CD4-positive, alpha-beta T cell treated with Interferon alpha-2 for 1 hour (primary cell): ENCODE results near the gene POR.

Experiments used
- DNase-seq, 2 donors: peaks; one replicate each; pipeline ENCODE4 v3.0.0-alpha.2; 2020 to 2022

Gene POR

GRCh38 chr7:75916685-75917634 lies 2.0 kb downstream of the POR start:
- DNase-seq, result no peak

- no peak for DNase-seq
Measured at GRCh38 chr7:75920431-75921161, 5.6 kb downstream of the POR start.

GRCh38 chr7:75921479-75921878 lies 6.5 kb downstream of the POR start:
- no peak for DNase-seq

- DNase-seq, result no peak
Measured at GRCh38 chr7:75922966-75923603, 8.1 kb downstream of the POR start.

- no peak for DNase-seq
Measured at GRCh38 chr7:75924256-75924655, 9.3 kb downstream of the POR start.

- no peak for DNase-seq
Measured at GRCh38 chr7:75924889-75925288, 9.9 kb downstream of the POR start.

- no peak for DNase-seq
Measured at GRCh38 chr7:75925717-75926435, 10.9 kb downstream of the POR start.

GRCh38 chr7:75928568-75928914 lies 13.6 kb downstream of the POR start:
- peak; percentile 5 to 22 for DNase-seq

- DNase-seq, result no peak
Measured at GRCh38 chr7:75931680-75932079, 16.7 kb downstream of the POR start.

GRCh38 chr7:75937958-75938786 lies 23.2 kb downstream of the POR start:
- DNase-seq, result peak in 1 of 2 donors; percentile 35

GRCh38 chr7:75938921-75939320 lies 24.0 kb downstream of the POR start:
- DNase-seq, result no peak

- DNase-seq, result no peak
Measured at GRCh38 chr7:75943864-75944263, 28.9 kb downstream of the POR start.

- DNase-seq, result no peak
Measured at GRCh38 chr7:75944507-75944906, 29.6 kb downstream of the POR start.

GRCh38 chr7:75945297-75946168 lies 30.6 kb downstream of the POR start:
- DNase-seq, result peak in 1 of 2 donors; percentile 36

- DNase-seq, result no peak
Measured at GRCh38 chr7:75946207-75946855, 31.4 kb downstream of the POR start.

GRCh38 chr7:75948179-75948578 lies 33.2 kb downstream of the POR start:
- DNase-seq, result no peak

GRCh38 chr7:75950111-75950681 lies 35.2 kb downstream of the POR start:
- DNase-seq, result no peak

- peak in 1 of 2 donors; percentile 62 for DNase-seq
Measured at GRCh38 chr7:75951506-75951905, 36.6 kb downstream of the POR start.

GRCh38 chr7:75953431-75953830 lies 38.5 kb downstream of the POR start:
- no peak for DNase-seq

- DNase-seq, result no peak
Measured at GRCh38 chr7:75953931-75954330, 39.0 kb downstream of the POR start.
